Fibroblast of peridontal ligament (primary cell): ENCODE data around the gene ZNF581.

Experiments used
- DNase-seq: peaks from one replicate; pipeline ENCODE4 v3.0.0-alpha.2; 2010; ENCODE audit errors: extremely low read depth

Gene ZNF581

DNA sequence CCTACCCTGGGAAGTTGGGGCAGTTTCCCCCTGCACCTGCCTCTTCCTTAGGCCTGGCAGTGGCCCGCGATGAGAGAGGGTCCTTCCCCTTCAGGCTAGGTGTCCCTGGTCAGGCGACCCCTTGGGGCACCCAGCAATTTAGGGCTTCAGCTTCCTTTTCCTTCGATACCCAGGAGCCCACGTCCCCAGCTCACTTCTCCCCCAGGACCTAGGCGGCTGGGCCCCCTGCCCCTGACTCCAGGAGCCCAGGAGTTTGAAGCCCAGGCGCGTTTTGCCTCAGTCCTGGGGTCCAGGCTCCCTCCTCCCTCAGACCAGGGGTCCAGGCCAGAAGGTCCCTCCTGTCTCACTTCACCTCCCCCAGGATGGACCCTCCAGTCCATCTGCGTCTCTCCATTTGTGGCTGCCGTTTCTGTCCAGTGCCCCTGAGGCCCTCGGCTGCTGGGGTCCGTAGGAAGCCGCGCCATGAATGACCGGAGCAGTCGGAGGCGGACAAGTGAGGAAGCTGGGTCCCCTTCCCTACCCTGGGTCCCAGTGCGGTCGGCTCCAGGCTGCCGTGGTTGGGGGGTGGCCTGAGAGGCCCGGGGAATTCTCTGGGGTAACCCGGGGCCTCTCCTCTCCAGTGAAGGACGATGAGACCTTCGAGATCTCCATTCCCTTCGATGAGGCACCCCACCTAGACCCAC, 5.3 kb downstream of the ZNF581 start:
- DNase-seq: no peak

DNA sequence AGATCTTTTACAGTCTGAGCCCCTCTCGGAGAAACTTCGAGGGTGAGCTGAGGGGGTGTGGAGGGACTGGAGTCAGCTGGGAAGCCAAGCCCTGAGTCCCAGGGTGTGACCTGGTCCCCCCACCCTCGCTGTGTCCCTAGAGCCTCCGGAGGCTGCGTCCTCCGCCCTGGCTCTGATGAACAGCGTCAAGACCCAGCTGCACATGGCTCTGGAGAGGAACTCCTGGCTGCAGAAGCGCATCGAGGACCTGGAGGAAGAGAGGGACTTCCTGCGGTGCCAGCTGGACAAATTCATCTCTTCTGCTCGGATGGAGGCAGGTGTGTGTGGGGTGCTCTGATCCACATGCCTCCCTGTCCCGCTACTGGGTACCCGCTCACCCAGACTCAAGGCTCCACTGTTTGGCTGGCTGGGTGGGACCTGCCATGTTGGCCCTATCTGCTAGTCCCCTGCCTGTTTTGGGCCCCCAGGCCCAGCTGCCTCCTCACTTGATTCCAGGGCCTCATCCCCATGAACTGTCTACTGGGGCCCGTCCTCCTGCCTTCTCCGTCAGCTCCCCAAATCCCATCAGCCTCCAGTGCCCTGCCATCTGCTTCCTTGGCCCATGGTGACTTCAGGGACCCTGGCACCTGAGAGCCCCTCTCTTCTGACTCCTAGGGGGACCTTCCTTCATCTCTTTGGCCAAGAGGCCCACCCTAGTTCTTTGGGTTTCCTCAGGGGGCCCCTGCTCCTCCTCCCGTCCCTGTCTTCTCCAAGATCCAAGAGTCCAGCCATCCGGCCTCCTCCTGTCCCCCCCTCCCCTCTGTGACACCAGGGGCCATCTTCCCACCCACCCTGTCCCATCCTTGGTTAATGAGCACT, 6.0 kb downstream of the ZNF581 start:
- DNase-seq: no peak

DNA sequence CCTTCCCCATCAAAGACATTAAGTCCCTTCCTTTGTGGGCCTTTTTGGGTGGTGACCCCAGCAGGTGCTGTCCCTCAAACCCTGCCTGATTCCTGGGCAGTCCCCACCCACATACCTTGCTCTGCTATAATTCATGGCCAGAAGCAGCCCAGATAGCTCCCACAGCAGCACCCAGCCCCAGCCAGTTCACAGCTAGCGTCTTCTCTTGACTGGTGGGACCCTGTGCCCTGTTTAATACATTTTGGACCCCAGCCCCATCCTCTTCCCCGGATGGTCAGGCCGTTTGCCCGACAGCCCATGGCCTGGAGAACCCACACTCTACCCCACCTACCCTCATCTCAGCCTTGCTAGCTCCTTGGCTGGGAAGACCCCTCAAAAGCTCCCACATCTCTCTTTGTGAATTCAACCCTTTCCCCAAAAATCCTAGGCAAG, 6.7 kb downstream of the ZNF581 start:
- DNase-seq: no peak

DNA sequence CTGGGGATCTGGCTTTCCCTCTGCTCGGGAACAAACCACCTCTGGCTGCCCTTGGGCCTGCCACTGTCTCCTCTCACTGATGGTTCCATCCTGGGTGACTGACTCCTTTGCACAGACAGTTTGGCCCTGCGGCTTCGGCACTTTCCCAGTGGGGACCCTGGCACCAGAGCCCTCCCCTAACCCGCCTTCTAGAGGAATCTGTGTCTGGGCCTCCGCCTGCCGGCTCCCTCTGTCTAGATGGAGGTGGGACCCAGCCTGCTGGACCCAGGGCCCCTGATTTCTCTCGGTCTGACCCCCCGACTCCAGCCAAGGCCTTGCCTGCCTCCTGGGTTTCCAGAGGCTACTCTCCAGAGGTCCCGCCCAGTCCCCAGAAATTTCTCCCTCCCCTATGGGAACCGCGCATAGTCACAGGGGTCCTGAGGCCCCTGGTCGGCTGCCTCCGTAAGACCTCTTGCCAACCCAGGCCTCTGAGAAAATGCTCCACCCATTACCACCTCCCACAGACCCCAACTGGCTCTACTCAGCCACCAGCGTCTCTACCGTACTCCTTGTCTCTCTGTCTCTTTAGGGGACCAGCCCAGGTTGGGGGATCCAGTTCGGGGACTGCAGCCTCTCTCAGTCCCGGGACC, 7.3 kb downstream of the ZNF581 start:
- no peak for DNase-seq

DNA sequence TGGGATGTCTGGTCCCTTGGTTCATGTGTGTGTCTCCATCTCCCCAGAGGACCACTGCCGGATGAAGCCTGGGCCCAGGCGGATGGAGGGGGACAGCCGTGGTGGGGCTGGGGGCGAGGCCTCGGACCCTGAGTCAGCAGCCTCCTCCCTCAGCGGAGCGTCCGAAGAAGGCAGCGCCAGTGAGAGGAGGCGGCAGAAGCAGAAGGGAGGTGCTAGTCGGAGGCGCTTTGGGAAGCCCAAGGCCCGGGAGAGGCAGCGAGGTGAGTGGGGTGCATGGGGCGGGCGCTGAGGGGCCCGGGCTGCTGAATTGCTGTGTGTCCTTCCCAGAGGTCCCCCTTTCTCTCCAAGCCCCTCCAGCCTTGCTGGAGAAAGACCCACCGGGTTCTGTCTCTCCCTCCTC, 7.8 kb downstream of the ZNF581 start:
- DNase-seq: no peak

DNA sequence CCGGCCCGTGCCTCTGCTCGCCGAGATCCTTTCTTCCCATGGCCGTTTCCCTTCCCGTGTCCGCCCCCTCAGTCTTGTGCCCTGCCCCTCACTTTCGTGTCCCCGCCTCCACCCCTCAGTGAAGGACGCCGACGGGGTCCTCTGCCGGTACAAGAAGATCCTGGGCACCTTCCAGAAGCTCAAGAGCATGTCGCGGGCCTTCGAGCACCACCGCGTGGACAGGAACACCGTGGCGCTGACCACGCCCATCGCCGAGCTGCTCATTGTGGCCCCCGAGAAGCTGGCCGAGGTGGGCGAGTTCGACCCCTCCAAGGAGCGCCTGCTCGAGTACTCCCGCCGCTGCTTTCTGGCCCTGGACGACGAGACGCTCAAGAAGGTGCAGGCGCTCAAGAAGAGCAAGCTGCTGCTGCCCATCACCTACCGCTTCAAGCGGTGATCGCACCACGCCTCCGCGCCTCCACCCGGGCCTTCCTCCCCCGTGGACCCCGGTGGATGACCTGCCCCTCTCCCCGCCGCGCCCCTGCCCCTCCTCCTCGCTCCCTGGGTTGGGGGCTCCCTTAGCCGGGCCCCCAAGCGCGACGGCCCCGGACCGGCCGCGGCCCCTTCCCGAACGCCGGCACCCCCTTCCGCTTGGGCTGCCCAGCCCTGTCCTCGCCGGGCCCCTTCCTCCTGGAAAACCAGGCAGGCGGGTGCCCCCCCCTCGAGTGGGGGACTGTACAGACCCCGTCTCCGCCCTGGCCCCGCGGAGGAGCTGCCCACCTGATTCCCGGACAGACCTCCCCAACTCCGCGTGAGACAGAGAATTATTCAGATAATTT, 9.1 kb downstream of the ZNF581 start:
- DNase-seq: no peak

DNA sequence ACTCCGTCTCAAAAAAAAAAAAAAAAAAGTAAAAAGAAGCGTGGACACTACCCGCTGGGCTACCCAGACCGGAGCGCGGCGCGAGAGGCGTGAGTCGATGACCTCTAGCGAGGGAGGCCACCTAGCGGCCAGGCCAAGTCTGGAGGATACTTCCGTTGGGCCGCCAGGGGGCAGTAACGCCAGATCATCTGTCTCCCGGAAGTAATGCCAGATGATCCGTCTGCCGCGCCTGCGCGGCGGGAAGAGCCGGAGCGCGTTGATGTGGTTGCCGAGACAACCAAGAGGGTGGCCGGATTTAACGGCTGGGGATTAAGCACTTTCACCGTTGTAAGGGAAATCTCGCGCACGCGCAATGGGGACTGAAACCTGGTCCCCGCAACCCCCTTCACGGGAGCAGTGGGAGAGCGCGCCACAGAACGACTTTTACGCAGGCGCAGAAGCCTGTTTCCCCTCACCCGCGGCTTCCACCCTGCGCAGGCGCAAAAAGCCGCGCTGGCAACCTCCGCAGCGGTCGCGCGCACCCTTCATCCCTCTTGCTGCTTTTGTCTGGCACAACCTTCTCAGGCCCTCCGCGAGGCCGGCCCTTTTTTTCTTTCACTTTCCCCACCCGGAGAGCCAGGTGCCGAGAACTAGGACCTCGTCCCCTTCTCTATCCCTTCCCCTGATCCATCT, 10.3 kb downstream of the ZNF581 start:
- DNase-seq: peak; percentile 99

DNA sequence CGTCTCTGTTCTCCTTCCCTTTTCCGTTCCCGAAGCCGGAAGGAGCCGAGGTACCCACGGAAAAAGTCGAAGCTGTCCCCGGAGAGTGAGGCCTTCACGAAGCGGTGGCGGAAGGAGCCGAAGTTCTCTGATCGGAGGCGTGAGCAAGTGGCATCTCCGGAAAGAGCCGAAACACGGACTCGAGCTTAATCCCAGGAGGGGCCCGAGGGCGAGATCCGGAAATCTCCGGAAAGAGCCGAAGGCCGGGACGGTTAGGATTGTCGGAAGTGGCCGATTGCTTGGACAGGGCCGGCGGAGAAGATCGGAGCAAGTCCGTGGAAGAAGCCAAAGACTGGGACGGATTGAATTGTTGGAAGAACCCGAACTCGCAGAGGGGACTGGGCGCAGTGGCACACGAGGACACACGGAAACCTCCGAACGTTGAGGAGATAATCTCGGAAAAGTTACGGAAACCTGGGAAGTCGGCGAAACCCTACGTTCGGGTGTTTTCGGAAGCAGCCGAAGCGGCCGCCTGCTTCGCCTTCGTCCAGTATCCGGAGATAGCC, 10.9 kb downstream of the ZNF581 start:
- DNase-seq: peak; percentile 100

DNA sequence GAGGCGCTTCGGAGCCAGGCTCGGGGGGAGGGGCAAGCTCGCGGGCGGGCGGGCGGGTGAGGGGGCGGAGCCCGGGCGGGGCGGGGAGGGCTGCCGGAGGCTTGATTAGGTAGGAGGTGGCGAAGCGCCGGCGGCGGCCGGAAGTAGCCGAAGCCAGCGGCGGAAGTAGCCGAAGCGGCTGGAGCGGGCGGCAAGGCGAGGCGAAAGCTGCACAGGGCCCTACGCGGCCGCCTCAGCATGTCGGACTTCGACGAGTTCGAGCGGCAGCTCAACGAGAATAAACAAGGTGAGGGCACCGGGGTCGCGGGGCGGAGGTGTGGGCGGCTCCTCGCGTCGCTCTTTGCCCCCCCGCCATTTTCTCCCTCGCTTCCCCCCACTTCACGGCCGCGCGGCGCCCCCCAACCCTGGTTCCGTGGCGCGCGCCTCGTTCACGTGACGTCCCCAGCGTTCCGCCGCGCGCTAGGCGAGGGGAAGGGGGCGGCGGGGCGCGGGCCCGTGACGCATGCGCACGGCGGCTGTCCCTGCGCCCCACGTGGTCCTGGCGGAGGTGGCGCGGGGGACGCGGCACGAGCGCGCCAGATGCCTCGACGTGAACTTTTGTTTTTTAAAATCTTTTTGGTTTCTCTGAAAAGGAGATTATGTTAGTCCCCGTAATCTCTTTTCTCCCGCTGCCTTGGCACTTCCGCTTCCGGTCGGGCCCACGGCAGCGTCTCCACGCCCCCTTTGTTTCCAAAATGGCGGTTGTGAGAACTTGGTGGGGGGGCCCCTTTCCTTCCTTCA, 11.6 kb downstream of the ZNF581 start, which contains the start of gene U2AF2:
U2AF2 (plus strand) TSS at position 168 of the 780 bp plus-strand sequence; CDS start at position 238, 70 bp downstream.
- DNase-seq: peak; percentile 61

DNA sequence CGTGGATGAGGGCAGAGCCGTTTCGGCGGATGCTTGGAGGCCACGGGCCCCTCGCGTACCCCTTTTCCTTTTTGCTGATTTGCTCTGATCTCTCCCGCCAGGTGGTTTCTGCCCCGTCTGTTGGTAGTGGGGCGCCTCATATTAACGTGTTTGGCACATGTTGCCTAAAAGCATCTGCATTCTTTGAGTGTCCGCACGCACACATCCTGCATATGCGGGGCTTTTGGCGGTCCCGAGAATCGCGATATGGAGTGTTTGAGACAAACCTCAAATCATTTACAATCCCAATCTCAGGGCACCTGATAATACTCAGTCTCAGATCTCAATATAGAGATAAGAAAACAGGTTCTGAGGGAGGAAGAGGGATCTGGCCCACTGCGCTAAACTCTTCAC, 12.2 kb downstream of the ZNF581 start:
- DNase-seq: no peak

DNA sequence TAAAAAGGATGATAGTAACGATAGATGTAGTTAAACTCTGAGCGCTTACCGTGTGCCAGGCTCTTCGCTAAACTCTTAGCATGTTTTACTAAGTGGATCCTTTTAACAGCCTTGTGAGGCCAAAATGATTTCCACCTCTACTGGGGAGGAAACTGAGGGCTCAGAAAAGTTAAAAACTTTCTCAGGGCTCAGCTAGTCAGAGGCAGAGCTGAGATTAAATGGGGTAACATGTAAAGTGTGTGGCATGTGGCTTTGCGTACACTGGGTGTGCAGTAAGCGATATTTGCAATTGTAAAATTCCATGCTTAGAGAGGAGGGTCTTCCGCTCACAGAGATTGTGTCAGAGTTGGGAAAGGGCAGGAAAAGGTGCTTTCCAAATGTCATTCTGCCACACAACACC, 13.1 kb downstream of the ZNF581 start:
- DNase-seq: no peak

DNA sequence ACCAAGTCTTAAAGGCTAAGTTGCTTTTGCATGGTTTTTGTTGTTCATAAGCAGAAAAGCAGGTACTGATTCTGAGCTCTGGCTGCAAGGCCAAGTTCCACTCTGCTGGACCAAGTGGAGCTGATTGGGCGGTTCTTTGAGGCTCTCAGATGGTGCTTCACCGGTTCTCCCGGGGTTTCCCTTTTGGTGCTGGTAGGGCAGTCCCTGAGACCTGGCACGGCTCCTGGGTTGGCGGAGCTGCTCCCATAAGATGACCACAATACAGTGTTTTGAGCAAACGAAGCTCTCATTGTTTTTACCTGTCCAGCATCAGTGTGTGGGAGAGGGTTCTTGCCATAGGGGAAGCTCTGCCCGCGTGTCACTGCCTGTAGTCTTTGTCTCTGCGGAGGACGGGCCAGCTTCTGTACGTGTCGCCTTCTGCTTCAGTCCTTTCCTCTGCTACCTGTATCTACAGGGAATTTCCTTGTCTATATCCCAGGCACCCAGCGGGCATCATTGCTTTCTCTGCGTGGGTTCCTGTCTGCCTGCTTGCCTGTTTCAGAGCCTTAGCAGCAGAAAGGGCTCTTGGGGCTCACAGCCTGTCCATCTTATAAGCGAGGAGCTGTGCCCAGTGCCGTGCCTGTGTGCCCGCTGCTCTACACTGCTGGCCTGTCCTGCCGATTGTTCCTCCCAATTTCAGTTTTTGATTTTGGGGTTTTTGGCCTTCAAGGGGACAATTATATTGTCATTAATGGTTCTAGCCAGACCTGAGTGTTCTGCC, 13.7 kb downstream of the ZNF581 start:
- DNase-seq: no peak

DNA sequence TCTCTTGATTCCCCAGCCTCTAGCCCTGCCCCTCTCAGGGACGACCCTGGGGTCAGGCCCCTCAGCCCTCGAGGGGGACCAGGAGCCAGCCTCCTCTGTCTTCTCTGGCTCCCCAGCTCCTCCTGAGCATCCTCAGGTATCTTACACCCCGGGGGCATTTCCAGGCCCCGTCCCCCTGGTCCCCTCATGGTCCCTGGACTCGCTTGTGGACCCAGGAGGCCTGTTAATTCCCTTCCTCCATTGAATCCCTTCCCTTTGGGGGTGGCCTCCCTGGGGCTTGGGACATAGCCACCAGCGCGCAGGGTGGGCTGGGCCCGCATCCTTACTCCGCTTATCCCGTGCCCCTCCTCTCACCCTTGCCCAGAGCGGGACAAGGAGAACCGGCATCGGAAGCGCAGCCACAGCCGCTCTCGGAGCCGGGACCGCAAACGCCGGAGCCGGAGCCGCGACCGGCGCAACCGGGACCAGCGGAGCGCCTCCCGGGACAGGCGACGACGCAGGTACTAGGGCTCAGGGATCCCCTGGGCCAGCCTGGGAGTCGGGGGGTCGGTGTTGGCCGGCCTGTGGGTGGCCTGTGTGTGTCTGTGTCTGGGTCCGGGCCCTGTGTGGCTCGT, 15.5 kb downstream of the ZNF581 start:
- DNase-seq: no peak

DNA sequence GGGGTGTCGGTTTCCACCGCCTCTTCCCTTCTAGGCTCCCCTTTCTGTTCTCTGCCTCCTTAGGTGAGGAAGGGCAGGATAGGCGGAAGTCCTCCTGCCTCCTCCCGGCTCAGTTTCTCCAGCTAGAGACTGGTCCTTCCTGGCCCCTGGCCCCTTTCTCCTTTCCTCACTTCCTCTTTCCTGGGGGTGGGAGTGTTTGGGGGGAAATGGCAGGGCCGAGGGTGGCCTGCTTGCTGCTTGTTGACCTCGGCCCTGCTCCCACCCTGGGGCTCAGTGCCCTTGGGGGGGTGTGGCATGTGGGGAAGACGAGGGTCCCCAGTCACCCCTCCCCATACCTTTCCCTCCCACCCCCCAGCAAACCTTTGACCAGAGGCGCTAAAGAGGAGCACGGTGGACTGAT, 16.4 kb downstream of the ZNF581 start:
- no peak for DNase-seq

DNA sequence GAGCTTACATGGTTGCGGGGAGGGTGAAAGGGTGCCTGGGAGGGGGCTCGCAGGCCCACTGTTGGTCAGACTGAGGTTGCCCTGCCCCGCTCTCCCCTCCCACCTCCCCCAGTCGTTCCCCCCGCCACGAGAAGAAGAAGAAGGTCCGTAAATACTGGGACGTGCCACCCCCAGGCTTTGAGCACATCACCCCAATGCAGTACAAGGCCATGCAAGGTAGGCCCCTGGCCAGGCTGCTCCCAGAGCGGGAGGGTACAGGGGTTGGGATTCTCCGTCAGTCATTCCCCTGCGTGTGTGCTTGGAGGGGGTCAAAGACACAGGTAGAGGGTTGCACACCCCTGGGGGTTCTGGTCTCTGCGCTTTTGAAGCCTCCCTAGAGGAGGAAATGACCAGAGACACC, 17.0 kb downstream of the ZNF581 start:
- no peak for DNase-seq

DNA sequence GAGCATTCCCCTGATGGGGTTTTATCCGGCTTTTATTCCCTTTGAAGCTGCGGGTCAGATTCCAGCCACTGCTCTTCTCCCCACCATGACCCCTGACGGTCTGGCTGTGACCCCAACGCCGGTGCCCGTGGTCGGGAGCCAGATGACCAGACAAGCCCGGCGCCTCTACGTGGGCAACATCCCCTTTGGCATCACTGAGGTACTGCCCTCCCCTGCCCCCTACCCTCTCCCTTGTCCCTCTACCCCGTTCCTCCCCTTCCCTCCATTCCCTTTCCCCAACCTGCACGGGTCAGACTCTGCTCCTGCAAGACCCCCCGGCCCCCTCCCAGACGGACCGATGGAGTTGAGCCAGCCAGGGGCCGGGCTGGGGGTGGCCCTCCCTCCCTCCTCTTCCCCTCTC, 17.5 kb downstream of the ZNF581 start:
- no peak for DNase-seq

DNA sequence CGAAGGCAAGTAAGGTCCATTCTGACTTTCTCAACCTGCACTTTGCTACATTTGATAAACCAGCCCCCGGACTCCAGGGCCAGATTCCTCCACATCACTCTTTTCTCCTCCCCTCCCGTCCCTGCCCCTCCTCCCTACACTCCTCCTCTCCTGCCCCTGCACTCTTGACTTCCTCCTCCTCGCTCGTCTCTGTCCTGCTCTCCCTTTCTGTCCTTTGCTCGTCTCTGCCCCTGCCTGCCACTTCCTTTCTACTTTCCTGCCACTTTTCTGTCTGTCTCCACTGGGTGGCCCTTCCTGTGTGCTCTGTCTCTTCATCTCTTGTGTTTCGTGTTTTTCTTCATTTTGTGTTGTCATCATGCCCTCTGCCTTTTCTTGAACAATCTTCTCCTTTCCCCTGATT, 18.4 kb downstream of the ZNF581 start:
- no peak for DNase-seq

DNA sequence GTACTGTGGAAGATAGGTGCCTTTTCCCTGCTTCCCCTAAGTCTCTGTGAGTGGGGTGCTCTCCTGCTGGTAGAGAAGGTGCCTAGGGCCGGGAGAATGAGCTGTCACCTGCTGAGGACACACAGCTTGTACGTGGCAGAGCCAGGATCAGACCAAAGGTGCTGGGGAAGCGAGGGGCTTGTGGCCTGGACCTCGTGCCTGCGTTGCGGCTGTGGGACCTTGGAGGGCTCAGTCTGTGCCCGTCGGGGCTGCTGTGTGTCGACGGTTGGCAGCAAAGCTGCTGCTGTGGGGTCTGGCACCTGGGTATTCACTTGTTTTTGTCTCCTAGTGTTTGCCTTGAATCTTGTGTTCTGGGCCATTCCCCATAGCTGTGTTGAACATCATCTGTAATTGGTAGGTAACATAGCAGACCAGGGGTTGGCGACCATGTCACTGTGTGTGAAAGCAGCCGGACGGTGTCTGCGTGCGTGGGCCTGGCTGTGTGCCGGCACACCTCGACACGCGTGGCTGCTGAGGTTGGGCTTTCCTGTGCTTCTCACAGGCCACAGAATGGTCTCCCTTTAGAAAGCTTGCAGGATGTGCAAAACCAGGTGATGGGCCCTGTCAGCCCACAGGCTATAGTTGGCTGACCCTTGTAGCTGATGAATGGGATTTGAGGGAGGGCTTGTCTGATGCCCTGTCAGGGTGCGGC, 20.5 kb downstream of the ZNF581 start:
- DNase-seq: no peak
